GM18867 (cell line): ENCODE measurements around the gene SLIRP.
"Not testable (repeated sequence)": the region's sequence is repeated elsewhere in the genome, so short reads cannot be mapped to it uniquely, and the experiment has no call there.

Source experiments
- ATAC-seq: cut with Tn5 transposase; IDR thresholded peaks from one replicate; pipeline ENCODE4 v1.9.1; 2021; ENCODE audit warnings: mild to moderate bottlenecking, moderate library complexity; ENCODE audit not compliant: unreplicated experiment

SLIRP gene

GRCh38 chr14:77741438-77741837 is 33.5 kb downstream of the SLIRP start:
- ATAC-seq = no peak

GRCh38 chr14:77746064-77746702 is 38.3 kb downstream of the SLIRP start:
- no peak for ATAC-seq

- not testable (repeated sequence) for ATAC-seq
These were observed 39.5 kb downstream of the SLIRP start for GRCh38 chr14:77747425-77747824.

GRCh38 chr14:77752266-77752665 is 44.4 kb downstream of the SLIRP start:
- no peak for ATAC-seq

- ATAC-seq = no peak
These were observed 45.1 kb downstream of the SLIRP start for GRCh38 chr14:77752799-77753516.

GRCh38 chr14:77760381-77761204 is 52.7 kb downstream of the SLIRP start, which contains the start of gene SNW1:
Gene SNW1, minus strand, starts transcription at chr14:77761156. Its CDS starts 29 bp downstream, at chr14:77761127.
- ATAC-seq = peak; percentile 93

- peak; percentile 20 for ATAC-seq
These were observed 53.5 kb downstream of the SLIRP start for GRCh38 chr14:77761205-77761931.

- ATAC-seq = no peak
These were observed 55.4 kb downstream of the SLIRP start for GRCh38 chr14:77763316-77763715.

GRCh38 chr14:77763978-77764377 is 56.1 kb downstream of the SLIRP start:
- no peak for ATAC-seq
